B cell (primary cell): ENCODE results near the gene PHRF1. TPM values are rescaled to one million over a fixed set of nuclear protein-coding genes. Genes with fewer than 3 reads are reported as not detected.

Experiments
- ATAC-seq: fragments of 200-7000 bp; cut with Tn5 transposase; one replicate; pipeline ENCODE4 v1.10.0; 2021; ENCODE audit warnings: low read depth, mild to moderate bottlenecking, moderate number of reproducible peaks, moderate library complexity
- CTCF ChIA-PET: fragments of 350-600 bp; sonication (Branson Sonifier 250); formaldehyde crosslinking; loops from one replicate; lab custom pipeline; 2021; ENCODE audit warnings: antibody characterized with exemption, inconsistent platforms; lab: Charles Lee
- POLR2A ChIA-PET: fragments of 350-600 bp; sonication (Branson Sonifier 250); formaldehyde crosslinking; loops from one replicate; lab custom pipeline; 2021; ENCODE audit warnings: antibody characterized with exemption; lab: Charles Lee
- DNase-seq: peaks from one replicate; pipeline ENCODE4 v3.0.0; 2013
- H2AFZ ChIP-seq: 2 replicates; pipeline ENCODE4 v1.6.1; 2012; ENCODE audit warnings: mild to moderate bottlenecking, low read depth, low read length; ENCODE audit not compliant: insufficient read depth, poor library complexity, severe bottlenecking
- H3K27ac ChIP-seq, 2 donors: 1 replicate in 1 of 2; 2 replicates in 1 of 2; pipeline ENCODE4 v1.5.1; 2012 to 2013; ENCODE audit warnings: low read length in 2 of 2, mild to moderate bottlenecking in 2 of 2, moderate library complexity in 1 of 2
- H3K27me3 ChIP-seq, 4 experiments: fragments of 200-600 bp in 1 of 4; sonication (generic) in 1 of 4; replicated peaks in 1 of 4; 1 replicate in 2 of 4; 2 replicates in 2 of 4; pipeline versions ENCODE4 v1.6.1 to v1.7.0; 2013 to 2016; ENCODE audit warnings: low read length in 3 of 4, mild to moderate bottlenecking in 2 of 4, mixed read lengths in 1 of 4, moderate library complexity in 1 of 4; ENCODE audit not compliant: insufficient read depth in 4 of 4, control insufficient read depth in 3 of 4; ENCODE audit errors: control extremely low read depth in 1 of 4
- H3K36me3 ChIP-seq, 2 experiments: replicated peaks in 1 of 2; 1 replicate in 1 of 2; 2 replicates in 1 of 2; pipeline versions ENCODE4 v1.6.1 to v1.7.1; 2013; ENCODE audit warnings: low read length in 1 of 2; ENCODE audit not compliant: insufficient read depth in 2 of 2, control insufficient read depth in 1 of 2; ENCODE audit errors: control extremely low read depth in 1 of 2, extremely low read depth in 1 of 2
- H3K4me1 ChIP-seq, 2 donors: fragments of 200-600 bp in 1 of 2; sonication (generic) in 1 of 2; 1 replicate in 1 of 2; 2 replicates in 1 of 2; pipeline versions ENCODE4 v1.5.1 to v1.6.1; 2013 to 2017; ENCODE audit warnings: low read length in 2 of 2; ENCODE audit not compliant: control insufficient read depth in 2 of 2, insufficient read depth in 2 of 2
- H3K4me2 ChIP-seq: replicated peaks from 2 replicates; pipeline ENCODE3; 2012; ENCODE audit warnings: mild to moderate bottlenecking, low read depth, low read length; ENCODE audit not compliant: poor library complexity, severe bottlenecking
- H3K4me3 ChIP-seq, 5 experiments: fragments of 200-600 bp in 1 of 5; sonication (generic) in 1 of 5; 1 replicate in 3 of 5; 2 replicates in 2 of 5; pipeline versions ENCODE4 v1.5.1 to v1.7.0; 2011 to 2016; ENCODE audit warnings: low read length in 4 of 5, mild to moderate bottlenecking in 4 of 5, low read depth in 2 of 5, control low read depth in 1 of 5, moderate library complexity in 1 of 5; ENCODE audit not compliant: insufficient read depth in 1 of 5; ENCODE audit errors: control extremely low read depth in 1 of 5, extremely low read depth in 1 of 5
- H3K79me2 ChIP-seq: fragments of 200-600 bp; sonication (generic); one replicate; pipeline ENCODE4 v1.6.0; 2016; ENCODE audit warnings: low read length; ENCODE audit not compliant: control insufficient read depth, insufficient read depth
- H3K9ac ChIP-seq: fragments of 200-600 bp; sonication (generic); 2 replicates; pipeline ENCODE4 v1.6.1; 2017; ENCODE audit warnings: mild to moderate bottlenecking, low read length, moderate library complexity
- H3K9me3 ChIP-seq, 3 donors: one replicate each; pipeline versions ENCODE4 v1.6.1 to v1.7.1; 2013; ENCODE audit warnings: low read length in 2 of 3; ENCODE audit not compliant: control insufficient read depth in 2 of 3, insufficient read depth in 1 of 3; ENCODE audit errors: control extremely low read depth in 1 of 3
- H4K20me1 ChIP-seq: 2 replicates; pipeline ENCODE4 v1.6.0; 2012; ENCODE audit warnings: mild to moderate bottlenecking, low read length; ENCODE audit not compliant: insufficient read depth, control insufficient read depth, poor library complexity, severe bottlenecking
- H3K27ac Mint-ChIP-seq: one replicate; pipeline ENCODE4 v1.8.0; 2021; ENCODE audit warnings: mixed read lengths
- H3K27me3 Mint-ChIP-seq: one replicate; pipeline ENCODE4 v1.8.0; 2021; ENCODE audit warnings: mixed read lengths
- H3K4me1 Mint-ChIP-seq: one replicate; pipeline ENCODE4 v1.8.0; 2021; ENCODE audit warnings: mixed read lengths
- H3K4me3 Mint-ChIP-seq: one replicate; pipeline ENCODE4 v1.8.0; 2021; ENCODE audit warnings: mixed read lengths
- H3K9me3 Mint-ChIP-seq: one replicate; pipeline ENCODE4 v1.8.0; 2022; ENCODE audit warnings: mixed read lengths; ENCODE audit not compliant: insufficient read depth
- CTCF ChIP-seq: fragments of 200-600 bp; IDR thresholded peaks from one replicate; pipeline ENCODE4 v1.8.0; 2022; ENCODE audit warnings: antibody characterized with exemption, mild to moderate bottlenecking
- EZH2 ChIP-seq: IDR thresholded peaks from 2 replicates; pipeline ENCODE4 v1.6.1; 2012; ENCODE audit warnings: borderline replicate concordance, low read depth, mild to moderate bottlenecking, moderate library complexity, low read length; ENCODE audit not compliant: insufficient read depth, poor library complexity, severe bottlenecking
- WGBS: methylation state at CpG from one replicate; pipeline ENCODE4 v1.1.5; 2013; ENCODE audit warnings: missing lambda C conversion rate; ENCODE audit not compliant: insufficient coverage; 5-methylcytosine and 5-hydroxymethylcytosine counted together
- intact Hi-C: fragments of 100-400 bp; cut with micrococcal nuclease; formaldehyde crosslinking; loops from one replicate; pipeline ENCODE4 v1.10.0; 2022
- polyA plus RNA-seq: library from polyadenylated mRNA; depleted of rRNA; stranded (reverse); fragments of >200 nt; gene quantifications from 2 replicates; pipeline ENCODE4 v1.2.3, GENCODE V29; 2012
- total RNA-seq, 2 donors: library from RNA; stranded (reverse); fragments of 120-200 nt in 1 of 2; gene quantifications; 1 replicate in 1 of 2; 2 replicates in 1 of 2; pipeline versions ENCODE4 v1.2.3 to v1.2.4, GENCODE V29; 2013 to 2022

PHRF1 gene
- total and polyA plus RNA-seq, 2 donors (not counting 1 experiment from before 2014, with no cell fraction given): 22.3 to 57.9 TPM

- Mint-ChIP-seq H3K9me3 (no peaks in the 10 kb centered on the region), H3K4me1 (peaks cover 9% of the 10 kb centered on the region), H3K4me3 (peak overlapping the region; percentile 83), H3K27me3 (no peaks in the 10 kb centered on the region), H3K27ac (peak overlapping the region; percentile 84)
- TF ChIP-seq CTCF: no peak
- TF ChIP-seq EZH2: no peak
- no peaks in the 10 kb centered on the region for H3K36me3 ChIP-seq
- H2AFZ ChIP-seq: no peak overlapping the region
- CTCF ChIA-PET: interaction anchor here (1.5 kb wide), 1 partner anchor 181 kb away, joined by 3 read pairs; no protein-coding TSS in a partner anchor
- POLR2A ChIA-PET: interaction anchor here (1.9 kb wide), 1 partner anchor 8 kb away, joined by 7 read pairs; the partner anchor contains the start of gene PHRF1
- H3K4me2 ChIP-seq: no peak overlapping the region
- peaks cover 8% of the 10 kb centered on the region for H3K79me2 ChIP-seq
- peaks cover 21% of the 10 kb centered on the region for H4K20me1 ChIP-seq
- peaks cover 0 to 4% (median 1%) of the 10 kb centered on the region in 4 experiments for H3K27me3 ChIP-seq
- peaks cover 10 to 17% of the 10 kb centered on the region in 2 donors for H3K4me1 ChIP-seq
- ATAC-seq (no peak), DNase-seq (peak; percentile 50)
- H3K9me3 ChIP-seq: no peaks in the 10 kb centered on the region
- WGBS: 97% methylated on average over 17 of the region's 18 CpGs
- no peak overlapping the region for H3K4me3 ChIP-seq
- no peak overlapping the region for H3K9ac ChIP-seq
- intact Hi-C loops: loop anchor here (5.0 kb wide), 1 partner anchor 130 kb away; the partner anchor contains the start of genes DEAF1 and TMEM80
- H3K27ac ChIP-seq: no peak overlapping the region
Observed at GRCh38 chr11:567011-567628, 9.2 kb upstream of the PHRF1 start.
